Left kidney (tissue), 2 donors: ENCODE results near the gene HPCAL1. TPM values are rescaled to one million over a fixed set of nuclear protein-coding genes. Genes with fewer than 3 reads are reported as not detected.
A peak's percentile ranks its signal among the peaks of the same experiment; 100 is the strongest.

Experiments
- DNase-seq: peaks from one replicate; pipeline ENCODE4 v3.0.0-alpha.2; 2013
- polyA plus RNA-seq: library from polyadenylated mRNA; unstranded; fragments of 120-200 nt; gene quantifications from one replicate; pipeline ENCODE4 v1.2.1, GENCODE V29; 2013; ENCODE audit not compliant: insufficient read length

Gene HPCAL1
- polyA plus RNA-seq, 1 donor = 22.7 TPM

GRCh38 chr2:10320933-10321332 is 18.2 kb downstream of the HPCAL1 start:
- no peak for DNase-seq

- DNase-seq = no peak
Measured at GRCh38 chr2:10321622-10322021, 18.9 kb downstream of the HPCAL1 start.

DNA sequence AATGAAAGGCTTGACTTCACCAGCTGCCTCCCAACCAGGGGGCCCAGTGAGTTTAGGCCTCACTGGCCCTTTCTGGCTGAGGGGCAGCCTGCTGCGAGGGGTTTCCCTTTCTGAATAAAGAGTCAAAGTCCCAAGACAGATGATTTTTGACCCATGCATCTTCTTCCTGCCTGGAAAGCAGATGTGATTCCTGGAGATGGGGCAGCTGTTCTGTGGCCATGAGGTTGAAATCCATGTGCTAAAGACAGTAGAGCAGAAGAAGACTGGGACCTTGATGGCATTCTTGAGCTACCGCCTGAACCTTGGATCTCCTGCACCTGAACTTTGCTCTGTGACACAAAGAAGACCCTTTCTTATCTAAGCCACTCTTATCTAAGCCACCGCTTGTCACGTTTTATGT is 19.8 kb downstream of the HPCAL1 start:
- no peak for DNase-seq

- DNase-seq = no peak
Measured at GRCh38 chr2:10322973-10323372, 20.3 kb downstream of the HPCAL1 start.

DNA sequence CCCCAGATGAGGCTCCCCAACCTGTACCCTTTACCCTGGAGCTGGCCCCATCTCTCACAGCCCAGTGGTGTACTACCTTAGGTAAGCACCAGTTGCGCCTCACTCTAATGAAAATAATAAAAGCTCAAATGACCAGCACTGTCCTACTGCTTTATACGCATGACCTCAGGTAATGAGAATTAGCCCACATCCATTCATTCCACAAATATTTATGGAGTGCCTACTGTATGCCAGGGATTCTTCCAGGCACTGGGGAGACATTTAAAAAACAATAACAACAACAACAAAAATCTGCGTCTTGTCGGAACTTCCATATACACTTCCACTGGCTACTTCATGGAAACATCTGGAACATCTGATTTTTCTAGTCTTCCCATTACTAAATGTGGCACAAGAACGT is 20.8 kb downstream of the HPCAL1 start:
- no peak for DNase-seq

DNA sequence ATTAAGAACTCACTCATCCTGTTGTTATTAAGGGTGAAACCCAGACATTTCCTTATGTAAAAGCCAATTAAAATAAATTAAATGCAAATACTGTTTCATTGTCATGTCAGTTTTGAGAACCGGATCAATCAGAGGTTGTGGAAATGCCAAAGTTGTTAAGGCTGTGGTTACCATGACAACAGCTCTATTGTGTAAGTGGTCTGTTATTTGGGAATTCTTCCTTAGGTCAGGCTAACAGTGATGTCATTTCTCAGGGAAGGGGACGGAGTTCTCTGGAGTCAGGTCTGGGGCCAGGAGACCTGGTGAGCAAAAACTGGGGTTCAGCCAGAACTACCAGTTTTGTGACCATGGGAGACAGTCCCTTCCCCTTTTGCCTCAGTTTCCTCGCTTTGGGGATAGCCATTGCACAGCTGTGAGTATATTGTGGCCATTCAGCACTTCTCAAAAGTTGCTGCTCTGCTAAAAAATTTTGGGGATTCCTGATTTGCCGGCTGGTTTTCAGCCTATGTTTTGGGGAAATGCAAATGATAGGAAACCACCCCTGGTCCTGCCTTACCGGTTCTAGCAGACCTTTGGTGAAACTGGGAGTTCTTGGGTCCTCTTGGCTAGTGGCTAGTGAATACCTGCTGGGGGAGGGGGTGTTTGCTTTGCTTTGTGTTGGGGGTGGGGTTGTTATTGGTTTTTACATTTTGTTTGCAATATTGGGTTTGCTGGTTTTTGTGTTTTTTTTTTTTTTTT is 21.6 kb downstream of the HPCAL1 start:
- DNase-seq = no peak

GRCh38 chr2:10325278-10326145 is 22.8 kb downstream of the HPCAL1 start:
- DNase-seq = no peak

GRCh38 chr2:10326151-10326616 is 23.5 kb downstream of the HPCAL1 start:
- no peak for DNase-seq

- DNase-seq = no peak
Measured at GRCh38 chr2:10326707-10327594, 24.2 kb downstream of the HPCAL1 start.

DNA sequence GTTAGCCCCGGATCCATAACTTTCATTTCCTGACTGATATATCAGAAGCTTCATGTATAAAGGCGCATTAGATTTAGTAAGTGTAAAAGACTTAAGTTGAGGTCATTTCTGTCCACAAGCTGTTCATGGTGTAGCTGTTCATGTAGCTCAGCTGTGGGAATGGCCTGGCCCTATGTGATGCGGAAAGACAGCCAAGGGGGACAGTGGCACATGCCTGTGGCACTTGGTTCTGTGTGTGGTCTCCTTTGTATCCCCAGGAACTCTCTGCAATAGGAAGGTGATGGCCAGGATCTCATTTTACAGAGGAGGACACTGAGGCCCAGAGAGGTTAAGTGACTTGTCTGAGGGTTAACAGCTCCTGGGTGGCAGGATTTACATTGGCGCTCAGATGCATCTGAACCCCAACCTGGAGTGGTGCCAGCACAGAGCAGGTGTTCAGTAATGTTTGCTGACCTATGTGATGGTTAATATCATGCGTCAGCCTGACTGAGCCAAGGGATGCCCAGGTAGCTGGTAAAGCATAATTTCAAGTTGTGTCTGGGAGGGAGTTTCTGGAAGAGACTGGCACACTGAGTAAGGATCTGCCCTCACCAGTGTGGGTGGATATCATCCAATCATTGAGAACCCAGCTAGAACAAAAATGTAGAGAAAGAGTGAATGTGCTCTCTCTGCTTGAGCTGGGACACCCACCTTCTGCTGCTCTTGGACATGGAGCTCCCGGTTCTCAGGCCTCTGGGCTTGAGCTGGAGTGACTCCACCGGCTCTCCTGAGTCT is 25.4 kb downstream of the HPCAL1 start:
- DNase-seq = no peak

DNA sequence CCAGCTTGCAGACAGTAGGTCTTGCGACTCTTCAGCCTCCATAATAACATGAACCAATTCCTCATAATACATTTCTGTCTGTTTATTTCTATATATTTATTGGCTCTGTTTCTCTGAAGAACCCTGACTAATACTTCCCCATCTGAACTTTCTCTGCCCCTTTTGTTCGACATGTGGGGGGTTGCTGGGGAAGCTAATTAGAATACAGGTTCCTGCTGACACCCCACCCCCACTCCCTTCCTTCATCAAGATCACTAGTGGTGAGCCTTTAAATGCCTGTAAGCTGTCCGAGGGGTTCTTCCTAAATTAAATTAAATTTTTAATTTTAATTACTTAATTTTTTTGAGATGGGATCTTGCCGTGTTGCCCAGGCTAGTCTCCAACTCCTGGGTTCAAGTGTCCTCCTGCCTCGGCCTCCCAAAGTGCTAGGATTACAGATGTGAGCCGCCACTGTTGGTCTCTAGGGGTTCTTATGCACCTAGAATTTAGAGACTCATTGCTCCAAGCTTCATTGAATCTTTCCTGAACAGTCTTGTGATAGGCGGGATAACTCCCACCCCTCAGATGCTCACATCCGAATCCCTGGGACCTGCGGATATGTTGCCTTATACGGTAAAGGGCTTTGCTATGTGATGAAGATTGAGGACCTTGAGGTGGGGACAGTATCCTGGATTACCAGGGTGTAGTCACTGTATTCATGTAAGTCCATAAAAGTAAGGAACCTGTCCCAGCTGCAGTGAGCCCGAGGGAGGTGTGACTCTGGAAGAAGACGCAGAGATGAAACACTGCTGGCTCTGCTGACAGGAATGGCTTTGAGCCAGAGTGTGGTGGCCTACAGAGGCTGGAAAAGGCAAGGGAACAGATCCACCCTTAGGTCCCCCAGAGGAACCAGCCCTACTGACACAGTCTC is 26.2 kb downstream of the HPCAL1 start:
- DNase-seq = no peak

DNA sequence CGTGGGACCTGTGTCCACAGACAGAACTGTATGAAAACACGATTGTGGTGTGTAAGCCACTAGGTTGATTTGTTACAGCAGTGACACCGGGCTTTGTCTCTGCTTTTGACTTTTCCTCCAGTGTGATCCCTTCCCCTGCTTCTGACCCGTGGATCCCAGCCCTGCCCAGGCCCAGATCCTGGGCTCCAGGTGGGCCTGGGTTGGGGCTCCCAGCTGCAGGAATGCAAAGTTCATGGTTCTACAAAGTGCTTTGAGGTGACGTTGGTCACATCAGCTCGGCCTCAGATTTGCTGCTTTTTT is 26.8 kb downstream of the HPCAL1 start:
- DNase-seq = no peak

- DNase-seq = no peak
Measured at GRCh38 chr2:10329880-10330699, 27.4 kb downstream of the HPCAL1 start.

GRCh38 chr2:10330700-10331026 is 28.0 kb downstream of the HPCAL1 start:
- no peak for DNase-seq

GRCh38 chr2:10331027-10331701 is 28.5 kb downstream of the HPCAL1 start:
- DNase-seq = no peak

GRCh38 chr2:10331702-10332401 is 29.1 kb downstream of the HPCAL1 start:
- DNase-seq = no peak

DNA sequence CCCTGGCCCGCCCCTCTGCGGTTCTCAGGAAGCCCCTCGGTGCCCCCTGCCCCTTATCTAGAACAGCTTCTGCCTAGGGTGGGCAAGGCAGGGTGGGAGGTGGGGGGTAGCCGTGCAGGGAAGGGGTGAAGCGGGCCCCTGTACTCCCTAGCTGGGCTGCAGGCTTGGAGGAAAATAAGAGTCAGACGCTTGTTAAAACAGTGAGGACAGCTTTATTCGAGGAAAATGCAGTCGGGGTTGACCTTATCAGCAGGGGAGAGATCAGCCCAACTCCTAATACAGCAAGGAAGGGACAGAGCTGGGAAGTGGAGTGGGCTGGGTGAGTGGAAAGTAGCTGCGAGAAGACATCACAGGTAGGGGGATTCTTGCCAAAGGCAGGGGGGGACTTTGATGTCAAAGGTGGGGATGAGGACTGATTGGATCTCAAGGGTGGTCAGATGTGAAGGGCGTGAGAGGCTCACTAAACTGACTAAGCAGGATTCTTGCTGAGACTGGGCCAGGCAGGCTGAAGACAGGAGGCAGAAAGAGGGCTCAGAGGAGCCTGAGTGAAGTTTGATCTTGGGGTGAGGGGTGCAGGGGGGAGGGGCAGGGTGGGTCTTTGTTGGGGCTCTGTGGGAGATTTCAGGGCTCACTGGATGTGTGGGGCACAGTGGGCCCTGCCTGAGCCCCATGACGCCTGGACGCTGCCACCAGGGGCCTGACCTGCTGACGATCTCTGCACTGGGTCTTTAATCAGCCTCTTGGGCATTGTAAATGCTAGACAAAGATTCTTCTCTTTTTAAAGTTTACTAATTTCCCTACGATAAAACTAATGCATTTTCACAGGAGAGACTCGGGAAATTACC is 29.9 kb downstream of the HPCAL1 start:
- DNase-seq = no peak

- DNase-seq = peak; percentile 18
Measured at GRCh38 chr2:10333247-10333613, 30.5 kb downstream of the HPCAL1 start.
